Renal pelvis (tissue), 4 donors: ENCODE measurements around the gene SGSM1. TPM values are rescaled to one million over a fixed set of nuclear protein-coding genes. Genes with fewer than 3 reads are reported as not detected.

Source experiments
- DNase-seq: peaks from one replicate; pipeline ENCODE4 v3.0.0-alpha.2; 2013
- polyA plus RNA-seq, 3 donors: library from polyadenylated mRNA; unstranded; fragments of 120-200 nt; gene quantifications; one replicate each; pipeline ENCODE4 v1.2.1, GENCODE V29; 2013; ENCODE audit not compliant: insufficient read length in 3 of 3

SGSM1 gene
- polyA plus RNA-seq, 3 donors = 2.0 to 3.4 (median 2.4) TPM

GRCh38 chr22:24976442-24977218 lies 170.6 kb downstream of the SGSM1 start:
- DNase-seq = no peak

Other genes with a start within 250 kb of the SGSM1 start
- 10 to 100 TPM; 33.6 to 45.7 (median 42.2) TPM for gene LRRC75B, start 213.1 kb upstream of the SGSM1 start, polyA plus RNA-seq
- 10 to 100 TPM; 47.9 to 89.3 (median 80.4) TPM for gene GGT1, start 203.0 kb upstream of the SGSM1 start, polyA plus RNA-seq
- gene PIWIL3, start 31.5 kb upstream of the SGSM1 start, polyA plus RNA-seq = under 1 TPM in 1 of 3 donors, not detected in 2; 0.05 TPM
- gene LHFPL7, start 140.5 kb downstream of the SGSM1 start, polyA plus RNA-seq = under 1 TPM in 2 of 3 donors, not detected in 1; 0.21 to 0.25 TPM
- 10 to 100 TPM; 23.2 to 27.4 (median 25.9) TPM for gene KIAA1671, start 146.5 kb downstream of the SGSM1 start, polyA plus RNA-seq